Tibial nerve (tissue), 3 donors: ENCODE data around the gene TGM4.

Experiments
- POLR2A ChIP-seq, 2 donors: fragments of 450-650 bp; IDR thresholded peaks; one replicate each; pipeline ENCODE4 v1.6.1; 2017; ENCODE audit warnings: antibody characterized with exemption in 2 of 2, mild to moderate bottlenecking in 2 of 2, moderate library complexity in 2 of 2
- TF ChIP-seq, protein P1 (sequence below), 5 experiments: fragments of 200-600 bp in 3 of 5; fragments of 450-650 bp in 2 of 5; sonication (generic) in 3 of 5; IDR thresholded peaks; one replicate each; pipeline ENCODE4 v1.5.1; 2016 to 2019; ENCODE audit warnings: antibody characterized with exemption in 5 of 5, mild to moderate bottlenecking in 3 of 5, moderate library complexity in 2 of 5

GRCh38 chr3:44865272-44866035, 9.0 kb upstream of the TGM4 start:
- TF ChIP-seq, protein P1, sequence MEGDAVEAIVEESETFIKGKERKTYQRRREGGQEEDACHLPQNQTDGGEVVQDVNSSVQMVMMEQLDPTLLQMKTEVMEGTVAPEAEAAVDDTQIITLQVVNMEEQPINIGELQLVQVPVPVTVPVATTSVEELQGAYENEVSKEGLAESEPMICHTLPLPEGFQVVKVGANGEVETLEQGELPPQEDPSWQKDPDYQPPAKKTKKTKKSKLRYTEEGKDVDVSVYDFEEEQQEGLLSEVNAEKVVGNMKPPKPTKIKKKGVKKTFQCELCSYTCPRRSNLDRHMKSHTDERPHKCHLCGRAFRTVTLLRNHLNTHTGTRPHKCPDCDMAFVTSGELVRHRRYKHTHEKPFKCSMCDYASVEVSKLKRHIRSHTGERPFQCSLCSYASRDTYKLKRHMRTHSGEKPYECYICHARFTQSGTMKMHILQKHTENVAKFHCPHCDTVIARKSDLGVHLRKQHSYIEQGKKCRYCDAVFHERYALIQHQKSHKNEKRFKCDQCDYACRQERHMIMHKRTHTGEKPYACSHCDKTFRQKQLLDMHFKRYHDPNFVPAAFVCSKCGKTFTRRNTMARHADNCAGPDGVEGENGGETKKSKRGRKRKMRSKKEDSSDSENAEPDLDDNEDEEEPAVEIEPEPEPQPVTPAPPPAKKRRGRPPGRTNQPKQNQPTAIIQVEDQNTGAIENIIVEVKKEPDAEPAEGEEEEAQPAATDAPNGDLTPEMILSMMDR (IDR thresholded peaks at IDR 0.05): no peak
- TF ChIP-seq POLR2A (IDR thresholded peaks at IDR 0.05): no peak
